ENCODE measurements around the gene ANXA10.
"Not testable (repeated sequence)": the region's sequence is repeated elsewhere in the genome, so short reads cannot be mapped to it uniquely, and the experiment has no call there.

ANXA10 gene

DNA sequence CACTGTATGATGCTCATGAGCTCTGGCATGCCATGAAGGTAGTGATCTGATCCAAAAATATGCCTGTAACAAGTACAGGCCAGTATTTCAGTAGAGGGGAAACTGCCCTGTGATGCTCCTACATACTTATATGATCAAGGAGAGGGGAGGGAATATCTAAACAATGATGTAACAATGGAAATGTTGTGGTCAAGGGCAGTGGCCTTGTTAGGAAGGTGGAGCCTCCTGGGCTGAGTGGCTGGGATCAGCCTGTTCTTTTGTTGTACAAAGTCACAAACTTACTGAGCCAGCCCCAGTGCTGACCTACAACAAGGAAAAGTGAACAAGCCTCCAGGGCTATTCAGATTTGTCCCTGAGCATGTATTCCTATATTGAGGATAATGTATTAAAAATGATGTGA, 70.3 kb downstream of the ANXA10 start:
- no peak for DNase-seq (ENCODE audit: low read depth in 2 of 2)

DNA sequence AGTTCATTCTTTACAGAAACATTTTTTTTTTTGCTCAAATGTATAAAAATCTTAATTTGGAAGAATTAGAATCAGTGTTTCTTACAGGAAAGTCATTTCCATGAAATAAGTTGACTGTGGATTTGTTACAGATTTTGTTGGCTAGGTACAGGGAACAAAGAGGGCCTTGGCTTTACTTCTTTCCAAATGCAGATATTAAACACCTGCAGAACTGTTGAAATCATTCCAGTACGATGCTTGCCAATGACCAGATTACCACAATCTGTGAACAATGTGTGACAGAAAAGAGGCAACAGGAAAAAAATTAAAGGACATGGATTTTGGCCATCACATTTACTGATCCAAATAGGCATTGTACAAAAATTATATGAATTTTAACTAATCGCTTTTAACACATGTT, 70.8 kb downstream of the ANXA10 start:
- no peak for DNase-seq (ENCODE audit: low read depth in 2 of 2)

DNA sequence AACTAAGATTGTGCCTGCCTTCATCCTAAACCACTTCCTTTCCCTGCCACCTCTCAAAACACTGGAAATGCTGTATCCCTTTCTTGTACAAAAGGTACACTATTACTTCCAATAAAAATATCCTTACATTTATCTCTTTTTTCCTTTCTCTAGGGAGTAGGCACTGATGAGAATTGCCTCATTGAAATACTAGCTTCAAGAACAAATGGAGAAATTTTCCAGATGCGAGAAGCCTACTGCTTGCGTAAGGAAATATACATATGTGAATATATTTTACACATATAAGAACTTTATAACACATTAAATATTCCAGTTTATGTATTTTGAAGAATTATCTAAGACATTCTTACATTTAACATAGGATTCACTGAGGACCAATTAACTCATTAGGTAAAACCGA, 71.7 kb downstream of the ANXA10 start:
- DNase-seq (ENCODE audit: low read depth in 2 of 2): no peak

DNA sequence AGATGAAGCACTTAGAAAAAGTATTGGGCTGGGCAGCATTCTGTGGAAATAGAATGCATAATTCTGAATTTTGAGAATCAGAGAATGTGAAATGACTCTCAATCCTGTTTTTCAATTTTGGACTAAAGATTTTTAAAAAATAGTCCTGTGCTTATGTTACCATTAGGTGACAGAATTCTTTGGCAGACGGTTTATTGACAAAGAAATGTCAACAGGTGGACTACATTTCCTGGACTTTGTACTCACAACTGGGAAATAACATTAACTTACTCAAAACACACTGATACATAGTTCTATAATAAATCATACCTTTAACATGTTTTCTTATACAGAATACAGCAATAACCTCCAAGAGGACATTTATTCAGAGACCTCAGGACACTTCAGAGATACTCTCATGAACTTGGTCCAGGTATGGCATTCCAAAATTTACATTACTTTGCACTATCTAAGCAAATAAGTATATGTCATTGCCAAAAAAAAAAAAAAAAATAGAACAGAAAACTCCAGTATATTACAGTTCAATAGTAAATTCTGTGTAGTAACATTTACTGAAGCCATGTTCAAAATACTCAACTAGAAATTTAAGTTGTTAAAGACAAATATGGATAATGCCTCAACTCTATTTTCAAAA, 72.7 kb downstream of the ANXA10 start:
- no peak for DNase-seq (ENCODE audit: low read depth in 2 of 2)

DNA sequence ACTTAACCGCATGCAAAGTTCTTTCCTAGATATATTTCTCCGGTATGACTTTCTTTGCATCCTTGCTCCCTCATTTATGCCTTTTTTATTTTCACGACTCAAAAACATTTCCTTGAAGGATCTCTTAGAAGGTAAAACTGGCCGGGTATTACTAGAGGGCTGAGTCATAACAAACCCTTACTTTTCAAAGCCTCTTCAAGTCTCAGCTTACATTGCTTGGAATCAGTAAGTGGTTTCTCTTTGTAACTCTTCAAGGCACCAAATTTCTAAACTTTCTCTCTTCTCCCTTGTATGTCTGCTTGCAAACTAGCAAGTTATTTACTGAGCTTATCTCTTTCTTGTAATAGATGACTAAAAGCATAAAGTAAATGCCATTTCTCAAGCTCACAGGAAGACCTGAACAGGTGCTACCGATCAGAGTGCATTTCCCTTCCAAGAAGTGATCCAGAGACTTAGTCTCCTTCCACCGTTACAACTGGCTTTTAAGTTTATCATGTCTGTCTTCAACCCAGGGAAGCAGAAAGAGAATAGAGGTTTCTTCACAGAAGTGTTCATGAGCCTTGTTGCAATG, 75.5 kb downstream of the ANXA10 start:
- no peak for DNase-seq (ENCODE audit: low read depth in 2 of 2)

DNA sequence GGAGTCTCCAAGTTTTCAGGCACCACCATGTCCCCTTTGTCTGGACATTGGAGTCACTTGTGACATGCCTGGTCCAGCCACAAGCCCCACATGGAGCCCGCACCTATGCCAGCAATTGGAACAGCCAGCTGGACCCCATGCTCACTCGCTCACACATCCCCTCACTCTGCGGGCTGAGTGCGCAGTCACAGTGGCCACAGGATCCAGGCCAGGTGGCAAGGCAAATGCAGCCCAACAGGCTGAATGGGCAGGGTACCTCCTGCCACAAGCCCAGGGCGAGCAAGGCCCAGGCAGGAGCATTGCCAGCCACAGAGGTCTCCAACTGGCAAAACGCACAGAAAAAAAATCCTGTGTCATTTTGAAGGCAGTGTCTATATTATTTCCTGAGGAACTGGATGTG, 82.0 kb downstream of the ANXA10 start:
- DNase-seq (ENCODE audit: low read depth in 2 of 2): no peak

DNA sequence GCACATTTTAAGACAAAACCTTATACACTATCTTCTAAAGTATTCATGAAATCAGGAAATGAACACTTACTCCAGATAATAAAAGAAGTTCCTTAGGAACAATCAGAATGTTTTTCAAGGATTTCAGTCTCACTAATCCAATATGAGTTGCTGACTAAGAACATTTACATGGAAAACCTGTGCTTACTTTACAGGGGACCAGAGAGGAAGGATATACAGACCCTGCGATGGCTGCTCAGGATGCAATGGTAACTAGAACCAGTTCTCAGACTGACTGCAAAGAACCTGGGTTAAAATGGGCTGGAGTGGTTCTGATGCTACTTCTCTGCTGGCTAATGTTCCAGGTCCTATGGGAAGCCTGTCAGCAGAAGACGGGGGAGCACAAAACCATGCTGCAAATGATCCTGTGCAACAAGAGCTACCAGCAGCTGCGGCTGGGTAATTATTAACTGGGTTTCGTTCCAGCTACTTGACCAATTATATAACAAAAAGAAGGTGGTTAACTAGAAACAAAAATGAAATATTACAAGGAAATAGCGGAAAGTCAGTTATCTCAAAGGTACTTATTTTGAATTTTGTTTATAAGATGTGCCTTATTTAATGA, 85.3 kb downstream of the ANXA10 start:
- no peak for DNase-seq (ENCODE audit: low read depth in 2 of 2)

DNA sequence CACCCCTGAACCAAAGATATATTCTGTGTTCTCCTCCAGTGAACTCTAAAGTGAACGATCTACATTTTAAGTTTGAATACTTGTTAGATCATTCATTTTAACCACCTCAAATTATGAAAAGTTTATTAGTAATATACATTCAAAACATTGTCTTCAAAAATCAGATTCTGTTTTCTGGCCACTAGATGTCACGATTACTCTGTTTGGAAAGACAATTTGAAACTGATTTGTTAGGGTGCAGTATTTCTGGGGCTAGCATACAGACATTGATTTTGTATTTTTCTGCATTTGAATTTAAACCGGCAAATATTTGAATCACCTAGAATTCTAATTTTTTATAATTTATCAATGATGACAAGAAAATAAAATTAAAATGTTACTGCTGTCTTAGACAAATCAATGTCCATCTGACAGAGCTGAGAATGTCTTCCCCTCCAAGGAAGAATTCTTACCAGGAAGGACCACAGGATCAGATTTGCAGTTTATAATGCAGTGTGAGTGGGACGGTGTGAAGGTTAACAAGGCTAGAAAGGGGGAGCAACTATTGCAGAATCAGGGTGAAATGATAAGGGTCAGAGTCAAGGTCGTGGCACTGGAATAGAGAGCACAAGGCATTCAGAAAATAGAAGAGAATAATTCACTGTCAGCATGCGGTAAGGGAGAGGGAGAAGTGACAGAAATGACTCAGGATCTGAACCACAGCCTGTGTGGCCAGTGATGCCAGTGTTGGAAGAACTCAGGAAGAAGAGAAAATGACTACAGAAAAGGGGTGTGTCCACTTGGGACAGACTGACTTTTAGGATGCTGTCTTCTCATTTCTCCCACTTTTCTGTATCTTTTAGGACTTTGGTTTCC, 91.6 kb downstream of the ANXA10 start:
- no peak for DNase-seq (ENCODE audit: low read depth in 2 of 2)

DNA sequence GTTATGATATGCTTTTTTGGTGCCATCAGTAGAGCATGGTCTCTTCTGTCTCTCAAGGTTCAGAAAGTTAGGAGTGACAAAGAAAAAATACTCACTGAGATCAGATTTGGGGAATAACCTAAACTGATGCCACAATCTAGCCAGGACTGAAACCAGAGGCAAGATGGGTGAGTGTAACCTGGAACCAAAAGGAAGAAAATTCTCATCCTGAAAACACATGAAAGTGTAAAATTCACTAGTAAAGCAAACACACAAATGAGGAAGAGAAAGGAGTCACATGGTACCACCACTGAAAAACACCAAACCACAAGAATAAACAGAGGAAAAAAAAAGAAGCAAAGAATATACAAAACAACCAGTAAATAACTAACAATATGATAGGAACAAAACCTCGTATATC, 96.4 kb downstream of the ANXA10 start:
- DNase-seq (ENCODE audit: low read depth in 2 of 2): no peak

DNA sequence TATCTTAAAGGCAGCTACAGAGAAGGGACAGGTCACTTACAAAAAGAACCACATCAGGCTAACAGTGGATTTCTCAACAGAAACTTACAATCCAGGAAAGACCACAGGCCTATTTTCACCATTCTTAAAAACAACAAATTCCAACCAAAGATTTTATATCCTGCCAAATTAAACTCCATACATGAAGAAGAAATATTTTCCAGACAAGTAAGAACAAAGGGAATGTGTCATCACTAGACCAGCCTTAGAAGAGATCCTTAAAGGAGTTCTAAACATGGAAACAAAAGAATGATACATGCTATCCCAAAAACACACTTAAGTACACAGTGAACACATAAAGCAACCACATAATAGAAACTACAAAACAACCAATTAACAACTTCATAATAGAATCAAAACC, 105.6 kb downstream of the ANXA10 start:
- no peak for DNase-seq (ENCODE audit: low read depth in 2 of 2)

DNA sequence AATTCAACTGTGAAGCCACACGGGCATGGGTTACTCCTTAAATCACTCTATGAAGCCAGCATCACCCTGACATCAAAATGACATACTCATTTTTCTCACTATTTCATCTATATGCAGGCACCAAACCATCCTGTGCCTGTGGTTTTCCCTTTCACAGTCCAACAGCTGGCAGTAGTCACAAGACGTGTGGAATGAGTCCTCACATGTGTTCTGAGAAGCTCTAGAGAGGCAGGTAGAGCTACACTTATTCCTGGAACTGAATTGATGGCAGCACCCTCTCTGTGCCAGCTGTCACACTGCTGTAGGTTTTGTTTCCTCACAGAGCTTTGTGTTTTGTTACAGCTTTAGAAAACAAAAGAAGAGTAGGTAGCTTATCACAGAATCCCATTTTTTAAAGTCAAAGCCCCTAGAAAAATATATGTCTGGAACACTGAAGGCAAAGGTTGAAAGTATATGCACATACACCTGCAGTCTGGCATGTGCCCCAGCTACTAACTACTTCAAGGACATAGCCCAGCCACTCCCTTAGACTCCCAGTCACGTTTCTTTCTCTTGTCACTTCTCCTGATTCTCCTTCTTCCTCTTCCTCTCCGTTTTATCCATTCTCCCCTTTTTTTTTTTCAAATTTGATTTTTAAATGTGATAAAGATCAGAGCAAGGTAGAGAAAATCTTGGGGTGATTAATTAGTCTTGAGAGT, 107.1 kb downstream of the ANXA10 start:
- DNase-seq (ENCODE audit: low read depth in 2 of 2): no peak

DNA sequence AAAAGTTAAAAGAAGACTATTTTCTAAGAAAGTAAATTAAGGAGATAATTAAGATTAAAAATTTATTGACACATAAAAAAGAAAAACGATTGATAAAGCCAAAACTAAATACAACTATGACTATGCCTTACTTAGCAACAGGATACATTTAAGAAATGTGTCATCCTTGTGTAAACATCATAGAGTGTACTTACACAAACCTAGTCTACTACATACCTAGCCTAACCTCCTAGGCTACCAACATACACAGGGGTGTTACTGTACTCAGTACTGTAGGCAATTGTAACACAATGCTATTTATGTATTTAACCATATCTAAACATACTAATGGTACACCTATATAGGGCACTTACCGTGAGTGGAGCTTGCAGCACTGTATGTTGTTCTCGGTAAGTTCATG, 108.3 kb downstream of the ANXA10 start:
- DNase-seq (ENCODE audit: low read depth in 2 of 2): no peak

DNA sequence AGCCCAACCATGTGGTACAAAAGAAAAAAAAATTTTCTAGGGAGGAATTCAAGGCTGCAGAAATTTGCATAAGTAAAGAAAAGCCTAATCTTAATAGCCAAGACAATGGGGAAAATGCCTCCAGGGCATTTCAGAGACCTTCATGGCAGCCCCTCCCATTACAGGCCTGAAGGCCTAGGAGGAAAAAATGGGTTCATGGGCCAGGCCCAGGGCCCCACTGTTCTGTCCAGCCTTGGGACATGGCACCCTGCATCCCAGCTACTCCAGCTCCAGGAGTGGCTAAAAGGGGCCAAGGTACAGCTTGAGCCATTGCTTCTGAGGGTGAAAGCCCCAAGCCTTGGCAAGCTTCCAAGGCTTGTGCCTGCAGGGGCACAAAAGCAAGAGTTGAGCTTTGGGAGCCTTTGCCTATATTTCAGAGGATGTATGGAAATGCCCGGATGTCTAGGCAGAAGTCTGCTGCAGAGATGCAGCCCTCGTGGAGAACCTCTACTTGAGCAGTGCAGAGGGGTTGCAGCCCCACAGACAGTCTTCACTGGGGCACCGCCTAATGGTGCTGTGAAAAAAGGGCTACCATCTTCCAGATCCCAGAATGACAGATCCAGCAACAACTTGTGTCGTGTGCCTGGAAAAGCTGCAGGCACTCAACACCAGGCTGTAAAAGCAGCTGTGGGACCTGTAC, 111.0 kb downstream of the ANXA10 start:
- DNase-seq (ENCODE audit: low read depth in 2 of 2): no peak

DNA sequence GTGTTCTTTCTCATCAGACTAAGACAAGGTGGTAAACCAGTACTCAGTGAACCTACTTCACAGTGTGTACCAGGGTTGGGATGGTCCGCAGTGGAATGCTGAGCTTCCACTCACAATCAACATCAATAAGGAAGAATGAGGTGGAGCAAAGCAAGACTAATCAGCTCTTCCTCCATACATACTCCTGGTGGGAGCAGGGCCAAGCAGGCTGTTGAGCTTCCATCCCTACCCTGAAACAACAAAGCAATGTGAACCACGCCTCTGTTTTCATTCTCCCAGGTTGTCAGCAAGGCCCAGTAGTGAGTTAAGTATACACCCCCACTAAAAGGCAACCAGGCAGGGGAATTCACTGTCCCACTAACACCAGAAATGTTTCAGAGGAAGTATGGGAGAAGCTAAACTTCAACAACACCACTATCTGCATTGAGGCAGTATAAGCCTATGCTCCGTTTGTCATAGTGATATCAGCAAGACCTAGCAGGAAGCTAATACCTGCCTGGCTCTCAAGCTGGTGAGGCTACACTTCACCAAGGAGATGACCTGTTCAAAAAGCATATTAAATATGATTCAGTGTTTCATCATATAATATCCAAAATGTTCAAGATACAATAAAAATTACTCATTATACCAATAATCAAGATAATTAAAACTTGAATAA, 116.7 kb downstream of the ANXA10 start:
- no peak for DNase-seq (ENCODE audit: low read depth in 2 of 2)

DNA sequence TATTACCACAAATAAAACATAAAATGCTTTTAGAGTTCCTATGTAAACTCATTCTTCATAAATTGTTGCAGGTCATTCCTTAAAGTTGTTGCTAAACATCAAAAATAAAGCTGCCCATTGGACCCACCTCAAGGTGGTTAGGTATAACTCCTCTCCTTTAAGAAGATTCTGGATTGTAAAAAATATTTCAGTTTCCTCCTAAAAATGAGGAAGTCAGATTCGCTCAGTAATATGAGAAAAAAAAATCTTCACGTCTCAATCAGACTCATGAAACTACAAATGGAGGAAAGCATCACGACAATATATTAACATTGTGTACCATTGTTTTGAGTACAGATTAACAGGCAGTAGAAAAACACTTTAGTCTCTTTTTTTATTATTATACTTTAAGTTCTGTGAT, 120.3 kb downstream of the ANXA10 start:
- no peak for DNase-seq (ENCODE audit: low read depth in 2 of 2)

DNA sequence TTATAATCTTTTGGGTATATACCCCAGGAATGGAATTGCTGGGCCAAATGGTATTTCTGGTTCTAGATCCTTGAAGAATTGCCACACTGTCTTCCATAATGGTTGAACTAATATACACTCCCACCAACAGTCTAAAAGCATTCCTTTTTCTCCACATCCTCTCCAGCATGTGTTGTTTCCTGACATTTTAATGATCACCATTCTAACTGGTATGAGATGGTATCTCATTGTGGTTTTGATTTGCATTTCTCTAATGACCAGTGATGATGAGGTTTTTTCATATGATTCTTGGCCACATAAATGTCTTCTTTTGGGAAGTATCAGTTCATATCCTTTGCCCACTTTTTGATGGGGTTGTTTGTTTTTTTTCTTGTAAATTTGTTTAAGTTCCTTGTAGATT, 121.2 kb downstream of the ANXA10 start:
- DNase-seq (ENCODE audit: low read depth in 2 of 2): not testable (repeated sequence)

DNA sequence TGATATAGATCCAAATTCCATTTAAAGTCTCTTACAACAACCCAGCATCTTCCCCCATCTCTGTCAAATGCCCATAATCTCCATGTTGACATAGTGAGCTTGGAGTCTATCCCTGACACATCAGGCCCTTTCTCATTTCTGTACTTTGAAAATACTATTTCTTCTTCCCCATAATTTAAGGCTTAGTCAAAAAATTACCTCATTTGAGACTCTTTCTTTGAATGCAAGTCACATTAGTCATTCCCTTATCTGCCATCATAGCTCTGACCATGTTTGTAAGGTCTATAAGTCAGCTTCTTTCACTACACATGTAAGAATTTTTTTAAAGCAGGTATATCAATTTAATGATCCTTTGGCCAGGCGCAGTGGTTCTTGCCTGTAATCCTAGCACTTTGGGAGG, 126.3 kb downstream of the ANXA10 start:
- DNase-seq (ENCODE audit: low read depth in 2 of 2): no peak

DNA sequence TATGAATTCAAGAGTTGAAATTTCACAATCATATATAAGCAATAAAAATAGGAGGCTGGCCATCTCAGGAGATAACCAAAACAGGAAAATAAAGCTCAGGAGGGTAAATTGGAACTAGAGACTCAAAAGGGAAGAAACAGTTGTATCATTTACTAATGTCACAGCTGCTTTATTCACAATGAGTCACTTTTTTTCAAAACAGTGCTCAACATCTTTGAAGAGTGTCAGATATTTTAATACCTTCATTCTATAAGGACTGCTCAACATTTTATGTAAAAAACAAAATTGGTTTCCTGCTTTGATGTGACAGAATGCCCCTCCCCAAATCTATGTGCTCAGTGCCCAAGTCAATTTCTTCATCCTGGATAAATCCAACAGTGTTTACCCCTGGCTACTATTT, 128.6 kb downstream of the ANXA10 start:
- no peak for DNase-seq (ENCODE audit: low read depth in 2 of 2)

DNA sequence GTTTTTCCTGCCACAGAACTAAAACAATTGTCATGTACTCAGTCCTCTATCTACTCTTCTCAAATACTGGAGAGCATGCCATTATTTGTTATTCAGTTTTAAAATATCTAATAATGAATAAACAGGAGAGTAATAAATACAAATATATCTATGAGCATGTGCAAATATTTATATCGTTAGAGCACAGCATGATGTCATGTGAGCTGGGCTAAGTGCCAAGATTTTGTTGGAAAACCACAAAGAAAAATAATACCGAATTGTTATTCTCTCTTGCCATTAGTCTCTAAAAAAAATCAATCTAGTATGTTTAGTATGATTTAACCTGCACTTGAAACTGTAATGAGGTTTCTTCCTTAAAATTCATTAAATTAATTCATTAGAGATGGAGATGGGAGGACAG, 129.0 kb downstream of the ANXA10 start:
- DNase-seq (ENCODE audit: low read depth in 2 of 2): no peak

Measured in stimulated activated CD8-positive, alpha-beta memory T cell treated with anti-CD3 and anti-CD28 coated beads, Interleukin-2, amount 100 ng/mL, for 48 hours (primary cell).